GM18511 (cell line): ENCODE measurements around the gene CACNA1D.

Experiments used
- ATAC-seq: cut with Tn5 transposase; IDR thresholded peaks from one replicate; pipeline ENCODE4 v1.9.1; 2021; ENCODE audit warnings: mild to moderate bottlenecking, moderate library complexity; ENCODE audit not compliant: unreplicated experiment

The CACNA1D gene

GRCh38 chr3:53803124-53803815, 308.9 kb downstream of the CACNA1D start:
- ATAC-seq, result no peak

- ATAC-seq, result no peak
Observed at GRCh38 chr3:53803816-53804695, 309.6 kb downstream of the CACNA1D start.

DNA sequence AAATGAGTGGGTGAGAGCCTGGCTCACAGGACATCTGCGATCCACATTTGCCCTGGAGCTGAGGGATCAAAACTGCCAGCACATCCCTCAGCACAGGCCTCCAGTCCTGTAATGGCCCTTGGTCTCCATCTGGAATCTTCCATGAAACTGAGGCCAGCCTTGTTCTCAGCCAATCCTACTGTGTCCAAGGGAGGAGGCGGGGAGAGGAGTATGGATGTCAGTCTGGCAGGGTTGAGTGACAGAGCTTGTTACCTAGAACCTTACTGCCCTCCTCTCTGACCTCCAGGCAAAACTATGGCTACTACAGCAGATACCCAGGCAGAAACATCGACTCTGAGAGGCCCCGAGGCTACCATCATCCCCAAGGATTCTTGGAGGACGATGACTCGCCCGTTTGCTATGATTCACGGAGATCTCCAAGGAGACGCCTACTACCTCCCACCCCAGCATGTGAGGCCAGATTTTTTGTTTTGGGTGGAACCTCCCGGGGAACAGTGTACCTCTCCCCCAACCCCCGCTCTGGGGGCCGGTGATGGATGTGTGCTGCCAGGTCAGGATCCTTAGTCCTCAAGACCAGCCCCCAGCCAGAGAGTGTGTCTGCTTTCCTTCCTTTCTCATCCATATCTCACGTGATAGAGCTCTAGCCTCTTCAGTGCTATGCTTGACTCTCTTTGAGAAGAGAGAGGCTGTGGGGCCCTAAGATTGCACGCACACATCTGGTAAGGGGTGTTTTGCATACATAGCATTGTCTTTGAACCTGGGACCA, 310.5 kb downstream of the CACNA1D start:
- ATAC-seq, result peak; percentile 77

DNA sequence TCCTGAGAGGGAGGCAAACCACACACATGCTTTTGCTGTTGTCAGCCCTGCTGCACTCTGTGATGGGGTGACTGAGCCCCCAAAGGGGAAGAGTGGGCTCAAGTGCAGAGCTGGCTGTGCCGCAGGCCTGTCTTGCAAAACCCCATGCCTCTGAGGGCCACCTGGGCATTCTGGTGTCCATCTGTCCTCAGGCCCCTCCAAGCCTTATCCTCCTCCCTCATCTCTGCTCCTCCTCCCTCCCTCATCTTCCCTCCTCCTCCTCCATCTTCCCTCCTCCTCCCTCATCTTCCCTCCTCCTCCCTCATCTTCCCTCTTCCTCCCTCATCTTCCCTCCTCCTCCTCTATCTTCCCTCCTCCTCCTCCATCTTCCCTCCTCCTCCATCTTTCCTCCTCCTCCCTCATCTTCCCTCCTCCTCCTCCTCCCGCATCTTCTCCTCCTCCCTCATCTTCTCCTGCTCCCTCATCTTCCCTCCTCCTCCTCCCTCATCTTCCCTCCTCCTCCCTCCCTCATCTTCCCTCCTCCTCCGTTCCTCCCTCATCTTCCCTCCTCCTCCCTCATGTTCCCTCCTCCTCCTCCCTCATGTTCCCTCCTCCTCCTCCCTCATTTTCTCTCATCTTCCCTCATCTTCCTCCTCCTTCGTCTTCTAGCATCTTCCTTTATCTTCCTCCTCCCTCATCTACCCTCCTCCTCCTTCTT, 311.2 kb downstream of the CACNA1D start:
- no peak for ATAC-seq

DNA sequence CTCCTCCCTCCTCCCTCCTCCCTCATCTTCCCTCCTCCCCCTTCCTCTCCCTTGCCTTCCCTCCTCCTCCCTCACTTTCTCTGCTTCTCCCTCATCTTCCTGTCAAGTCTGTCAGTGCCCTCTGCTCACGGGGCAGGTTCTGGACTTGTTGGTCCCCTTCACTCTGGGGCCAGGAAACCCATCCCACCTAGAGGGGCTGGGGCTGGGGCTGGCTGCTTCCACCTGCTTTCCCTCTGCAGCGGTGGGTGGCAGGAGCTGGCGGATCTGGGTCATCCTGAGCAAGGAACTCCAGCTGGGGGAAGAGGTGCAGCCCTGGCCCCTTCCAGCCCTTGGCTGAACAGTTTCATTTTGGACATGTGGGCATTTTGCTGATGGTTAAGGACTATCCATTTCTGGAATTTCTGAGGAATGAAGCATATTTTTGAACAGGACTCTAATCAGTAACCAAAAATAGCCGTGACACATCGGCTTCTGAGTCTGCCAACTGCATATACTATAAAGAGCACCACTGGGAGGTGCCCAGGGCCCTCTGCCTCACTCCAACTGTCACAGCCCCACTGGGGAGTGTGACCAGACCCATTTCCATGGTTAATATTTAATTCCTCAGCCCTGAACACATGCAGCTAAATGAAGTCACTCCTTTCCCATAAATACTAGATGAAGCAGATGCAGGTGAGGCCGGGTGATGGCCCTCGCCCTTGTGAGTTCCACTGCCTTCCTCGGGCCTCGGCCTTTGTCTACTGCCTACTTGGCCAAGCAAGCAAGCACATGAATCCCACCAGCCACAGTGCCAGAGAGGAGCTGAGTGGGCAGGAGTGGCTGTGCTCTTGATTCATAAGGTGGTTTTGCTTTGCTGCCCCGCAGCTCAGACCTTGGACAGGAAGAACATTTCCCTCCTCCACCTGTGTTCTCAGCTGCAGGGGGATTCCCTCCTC, 312.0 kb downstream of the CACNA1D start:
- peak; percentile 65 for ATAC-seq

DNA sequence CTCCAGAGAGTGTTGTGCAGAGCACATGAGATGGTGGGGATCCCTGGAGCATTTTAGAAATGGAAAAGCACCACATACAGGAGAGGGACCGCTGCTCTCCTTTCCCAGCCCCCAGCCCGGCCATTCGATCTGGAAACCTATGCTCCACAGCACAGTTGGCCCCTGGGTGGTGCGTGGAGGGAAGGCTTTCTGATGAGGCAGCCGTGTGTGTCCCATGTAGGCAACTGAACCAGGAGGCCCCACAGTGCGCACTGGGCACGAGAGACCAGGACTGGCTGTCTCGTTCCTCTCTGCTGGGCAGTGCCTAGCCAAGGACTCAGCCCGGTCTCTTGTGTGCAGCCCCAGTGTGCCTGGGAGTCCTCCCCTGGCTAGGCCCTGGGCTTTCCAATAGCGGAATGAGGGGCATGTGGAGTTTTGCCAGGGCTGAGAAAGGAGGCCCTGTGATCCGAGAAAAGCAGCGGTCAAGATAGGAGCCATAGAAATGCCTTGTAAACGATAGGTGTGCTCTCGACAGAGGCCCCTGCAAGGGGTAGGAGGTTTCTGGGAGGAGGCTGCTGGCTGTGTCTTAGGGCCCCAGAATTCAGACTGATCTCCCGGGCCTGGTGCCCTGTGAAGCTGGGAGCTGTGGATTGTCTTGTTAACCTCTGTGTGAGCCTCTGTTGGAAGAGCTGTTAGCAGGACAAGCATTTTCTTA, 312.9 kb downstream of the CACNA1D start:
- ATAC-seq, result peak; percentile 15

DNA sequence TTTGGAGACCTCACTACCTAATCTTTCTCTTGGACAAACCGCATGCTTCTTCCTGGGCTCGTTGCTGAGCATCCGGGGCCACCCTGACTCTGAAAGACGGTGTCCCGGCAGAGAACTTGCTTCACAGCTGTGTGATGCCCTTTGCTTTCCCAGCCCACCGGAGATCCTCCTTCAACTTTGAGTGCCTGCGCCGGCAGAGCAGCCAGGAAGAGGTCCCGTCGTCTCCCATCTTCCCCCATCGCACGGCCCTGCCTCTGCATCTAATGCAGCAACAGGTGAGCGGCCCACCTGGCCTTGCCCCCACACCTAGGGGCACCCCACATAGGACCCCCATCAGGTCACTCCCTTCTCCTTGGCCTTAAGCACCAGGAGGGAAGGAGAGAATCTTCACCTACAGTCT, 314.1 kb downstream of the CACNA1D start:
- ATAC-seq, result no peak

DNA sequence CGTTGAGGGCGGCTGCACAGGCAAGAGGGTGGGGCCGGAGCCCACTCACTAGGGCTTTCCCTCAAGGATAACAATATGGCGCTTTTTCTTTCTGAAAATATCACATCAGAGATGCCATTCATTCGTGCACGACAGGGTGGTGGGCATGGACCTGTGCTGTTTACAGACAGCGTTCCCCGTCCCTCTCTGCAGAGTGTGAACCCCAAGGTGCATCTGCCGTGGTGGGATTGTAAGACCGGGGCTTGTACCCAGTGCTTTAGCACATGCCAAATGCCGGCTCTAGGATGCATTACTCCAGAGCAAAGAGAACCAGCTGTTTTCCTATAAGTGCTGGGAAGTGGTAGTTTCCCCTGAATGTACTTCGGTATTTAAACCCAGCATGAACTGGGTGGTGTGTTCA, 314.9 kb downstream of the CACNA1D start:
- no peak for ATAC-seq

DNA sequence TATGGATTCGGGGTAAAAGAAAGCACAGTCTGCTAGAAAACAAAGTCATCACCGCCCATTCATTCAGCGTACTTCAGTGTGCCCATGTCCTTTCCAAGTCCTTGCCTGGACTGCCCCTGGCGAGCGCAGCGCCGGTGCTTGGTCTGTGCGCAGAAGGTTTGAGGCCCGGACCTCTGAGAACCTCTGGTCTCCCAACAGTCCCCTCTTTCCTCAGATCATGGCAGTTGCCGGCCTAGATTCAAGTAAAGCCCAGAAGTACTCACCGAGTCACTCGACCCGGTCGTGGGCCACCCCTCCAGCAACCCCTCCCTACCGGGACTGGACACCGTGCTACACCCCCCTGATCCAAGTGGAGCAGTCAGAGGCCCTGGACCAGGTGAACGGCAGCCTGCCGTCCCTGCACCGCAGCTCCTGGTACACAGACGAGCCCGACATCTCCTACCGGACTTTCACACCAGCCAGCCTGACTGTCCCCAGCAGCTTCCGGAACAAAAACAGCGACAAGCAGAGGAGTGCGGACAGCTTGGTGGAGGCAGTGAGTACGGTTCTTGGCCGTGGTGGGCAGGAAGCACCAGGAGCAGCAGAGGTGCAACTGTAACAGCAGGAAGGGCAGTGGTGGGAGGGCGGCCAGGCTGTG, 315.5 kb downstream of the CACNA1D start:
- ATAC-seq, result no peak

- ATAC-seq, result no peak
Observed at GRCh38 chr3:53811143-53811927, 316.9 kb downstream of the CACNA1D start.

DNA sequence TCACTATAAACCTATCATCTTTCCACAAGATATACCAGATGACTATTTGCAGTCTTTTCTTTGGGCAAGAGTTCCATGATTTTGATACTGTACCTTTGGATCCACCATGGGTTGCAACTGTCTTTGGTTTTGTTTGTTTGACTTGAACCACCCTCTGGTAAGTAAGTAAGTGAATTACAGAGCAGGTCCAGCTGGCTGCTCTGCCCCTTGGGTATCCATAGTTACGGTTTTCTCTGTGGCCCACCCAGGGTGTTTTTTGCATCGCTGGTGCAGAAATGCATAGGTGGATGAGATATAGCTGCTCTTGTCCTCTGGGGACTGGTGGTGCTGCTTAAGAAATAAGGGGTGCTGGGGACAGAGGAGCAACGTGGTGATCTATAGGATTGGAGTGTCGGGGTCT, 318.0 kb downstream of the CACNA1D start:
- ATAC-seq, result no peak

GRCh38 chr3:53813229-53813628, 318.8 kb downstream of the CACNA1D start:
- no peak for ATAC-seq

DNA sequence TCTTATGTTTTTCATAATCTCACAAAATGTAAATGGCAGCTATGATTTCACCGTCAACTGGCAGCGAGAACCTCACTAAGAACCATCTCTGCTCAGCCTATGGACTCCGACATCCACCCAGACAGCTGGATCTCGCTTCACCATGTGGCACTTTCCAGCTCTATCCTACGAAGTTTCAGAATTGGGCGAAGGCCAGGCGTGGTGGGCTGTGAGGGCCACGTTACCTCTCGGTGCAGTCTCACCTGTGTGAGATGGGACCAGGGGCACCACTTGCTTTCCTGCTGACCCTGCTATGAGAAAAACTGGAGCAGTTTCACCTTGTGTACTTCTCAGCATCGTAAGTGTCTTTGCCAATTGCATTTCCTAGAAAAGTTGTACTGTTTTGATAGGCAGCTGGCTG, 319.5 kb downstream of the CACNA1D start:
- no peak for ATAC-seq

DNA sequence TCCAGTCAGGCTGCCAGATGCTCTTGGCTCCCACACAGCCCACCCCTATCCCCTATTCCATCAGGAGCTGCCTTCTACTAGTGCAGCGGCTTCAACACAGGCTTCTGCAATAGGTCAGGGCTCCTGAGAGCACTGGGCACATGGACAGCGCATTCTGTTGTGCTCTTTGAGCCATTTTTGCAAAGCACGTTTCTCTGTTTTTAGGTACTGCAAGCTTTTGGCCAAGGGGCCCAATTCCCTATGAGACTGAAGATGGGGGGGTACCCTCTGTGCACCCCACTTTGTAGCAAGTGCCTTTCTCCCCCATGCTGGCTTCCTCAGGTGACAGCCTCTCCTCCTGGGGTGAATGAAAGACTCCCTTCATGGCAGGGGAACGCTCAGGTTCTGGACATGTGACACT, 320.7 kb downstream of the CACNA1D start:
- ATAC-seq, result no peak

DNA sequence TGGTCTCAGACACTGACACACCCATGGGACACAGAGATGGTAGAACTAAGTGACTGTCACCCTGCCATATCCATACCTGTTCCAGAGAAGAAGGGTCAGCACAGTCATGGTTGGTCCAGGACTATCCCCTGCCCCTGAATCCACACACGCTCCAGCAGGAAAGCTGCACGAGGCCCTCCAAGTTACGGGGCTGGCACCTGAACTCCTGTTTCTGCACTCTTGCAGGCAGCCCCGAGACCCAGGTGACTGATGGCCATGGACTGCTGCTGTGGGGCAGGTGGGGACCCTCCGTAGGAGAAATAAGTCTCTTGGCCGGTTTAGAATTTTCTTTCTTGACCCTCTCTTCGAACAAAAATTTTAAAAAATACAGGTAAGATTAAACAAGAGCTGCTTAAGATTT, 321.2 kb downstream of the CACNA1D start:
- no peak for ATAC-seq

DNA sequence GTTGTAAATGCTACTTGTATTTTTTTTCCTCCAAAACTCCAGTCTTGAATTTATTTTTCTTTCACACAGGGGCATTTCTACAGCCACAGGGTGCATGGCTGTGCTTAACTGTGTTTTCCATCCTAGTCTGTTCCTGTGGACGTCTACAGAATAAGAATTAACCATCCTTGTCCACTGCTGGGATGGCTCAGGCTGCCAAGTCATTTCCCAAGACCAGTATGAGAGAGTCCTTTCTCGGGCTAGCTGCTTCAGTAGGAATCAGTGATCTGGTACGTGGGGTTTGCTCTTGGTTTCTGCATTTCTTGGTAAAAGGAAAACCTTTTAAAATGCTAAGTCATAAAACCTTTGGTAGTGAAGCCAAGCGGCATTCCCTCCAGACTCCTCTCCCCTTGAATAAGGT, 322.0 kb downstream of the CACNA1D start:
- ATAC-seq, result no peak

DNA sequence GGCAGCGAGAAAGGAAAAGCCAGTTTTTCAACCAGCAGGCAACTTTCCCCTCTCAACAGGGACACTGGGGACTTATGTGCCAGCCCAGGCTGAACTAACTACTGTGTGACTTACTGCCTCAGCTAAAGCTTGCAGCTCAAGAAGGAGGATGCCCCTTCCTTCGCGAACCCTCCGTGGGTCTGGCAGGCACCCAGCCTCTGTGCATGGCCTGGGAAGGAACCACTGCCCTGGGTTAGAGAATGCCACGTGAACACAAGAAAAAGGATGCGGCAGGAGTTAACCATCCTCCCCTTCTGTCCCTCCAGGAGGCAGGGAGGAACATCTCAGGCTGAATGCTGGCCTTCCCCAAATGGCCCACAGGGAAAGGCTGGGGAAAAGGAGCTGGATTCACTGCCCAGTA, 322.8 kb downstream of the CACNA1D start:
- no peak for ATAC-seq

DNA sequence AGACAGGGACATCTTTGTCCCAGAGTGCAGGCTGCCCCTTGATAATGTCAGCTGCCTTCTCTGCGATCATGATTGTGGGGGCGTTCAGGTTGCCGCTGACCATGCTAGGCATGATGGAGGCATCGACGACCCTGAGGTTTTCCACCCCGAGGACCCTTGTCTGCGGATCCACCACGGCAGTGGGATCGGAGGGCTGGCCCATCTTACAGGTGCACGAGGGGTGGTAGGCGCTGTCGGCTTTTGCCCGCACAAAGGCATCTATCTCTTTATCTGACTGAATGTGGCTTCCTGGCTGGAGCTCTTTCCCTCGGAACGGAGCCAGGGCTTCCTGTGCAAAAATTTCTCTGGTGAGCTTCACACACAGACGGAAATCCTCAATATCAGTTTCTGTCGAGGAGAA, 323.4 kb downstream of the CACNA1D start:
- ATAC-seq, result no peak
